RWPE1 (cell line): ENCODE results near the gene PER2.

Experiments
- CTCF ChIA-PET: fragments of 350-600 bp; sonication (Branson Sonifier 250); formaldehyde crosslinking; extraction: SDS; loops from one replicate; lab custom pipeline; 2021; lab: Yijun Ruan, JAX
- POLR2A ChIA-PET: fragments of 400-600 bp; formaldehyde crosslinking; extraction: SDS; loops from one replicate; lab custom pipeline; 2020; ENCODE audit warnings: antibody characterized with exemption; ENCODE audit not compliant: low non-redundant PET; lab: Yijun Ruan, JAX
- DNase-seq: peaks from one replicate; pipeline ENCODE4 v3.0.0; 2012; ENCODE audit warnings: low spot score
- H3K27ac ChIP-seq: fragments of 450-650 bp; 2 replicates; pipeline ENCODE4 v1.5.1; 2017
- CTCF ChIP-seq: fragments of 450-650 bp; conservative IDR thresholded peaks from 2 replicates; pipeline ENCODE4 v1.5.1; 2017; ENCODE audit warnings: low read depth, mild to moderate bottlenecking

The PER2 gene

GRCh38 chr2:238264072-238264460 is 24.3 kb downstream of the PER2 start:
- H3K27ac ChIP-seq = peak overlapping the region; percentile 50
- CTCF ChIA-PET = interaction anchor here (0.6 to 1.8 kb wide), 5 partner anchors 120 to 433 kb away, joined by 3 to 7 read pairs (median 4); no protein-coding TSS in a partner anchor
- DNase-seq = no peak
- TF ChIP-seq CTCF = no peak
- POLR2A ChIA-PET = no interaction called here

- DNase-seq = peak; percentile 43
- CTCF ChIA-PET = interaction anchor here (0.6 to 1.8 kb wide), 14 partner anchors 9 to 636 kb away, joined by 3 to 7 read pairs (median 4); no protein-coding TSS in a partner anchor
- POLR2A ChIA-PET = no interaction called here
- H3K27ac ChIP-seq = peak overlapping the region; percentile 50
- TF ChIP-seq CTCF = peak; percentile 79
Observed at GRCh38 chr2:238263204-238264071, 25.0 kb downstream of the PER2 start.

- DNase-seq = no peak
- H3K27ac ChIP-seq = peak overlapping the region; percentile 50
- POLR2A ChIA-PET = no interaction called here
- CTCF ChIA-PET = interaction anchor here (0.6 to 1.8 kb wide), 11 partner anchors 8 to 636 kb away, joined by 3 to 7 read pairs (median 4); no protein-coding TSS in a partner anchor
- TF ChIP-seq CTCF = no peak
Observed at GRCh38 chr2:238262496-238263122, 25.8 kb downstream of the PER2 start.

GRCh38 chr2:238261718-238262375 is 26.6 kb downstream of the PER2 start:
- no peak for DNase-seq
- POLR2A ChIA-PET = no interaction called here
- TF ChIP-seq CTCF = no peak
- CTCF ChIA-PET = interaction anchor here (0.5 to 0.7 kb wide), 2 partner anchors 31 to 106 kb away, joined by 3 read pairs; no protein-coding TSS in a partner anchor
- peak overlapping the region; percentile 50; the same call in 1 of the 2 replicates for H3K27ac ChIP-seq

- no peak for TF ChIP-seq CTCF
- H3K27ac ChIP-seq = peak overlapping the region; percentile 5; the same call in 1 of the 2 replicates
- ChIA-PET CTCF (no interaction called here), POLR2A (no interaction called here)
- DNase-seq = no peak
Observed at GRCh38 chr2:238260883-238261282, 27.5 kb downstream of the PER2 start.
